ENCODE data around the gene RSL24D1.
"Not testable (repeated sequence)": the region's sequence is repeated elsewhere in the genome, so short reads cannot be mapped to it uniquely, and the experiment has no call there.

The RSL24D1 gene

GRCh38 chr15:55151631-55152030 is 45.1 kb downstream of the RSL24D1 start:
- no peaks in the 10 kb centered on the region for H3K36me3 ChIP-seq (ENCODE audit: control insufficient read depth, insufficient read depth, low read length)
- no peaks in the 10 kb centered on the region for H3K27me3 ChIP-seq (ENCODE audit: control insufficient read depth, insufficient read depth, low read length)
- H3K4me1 ChIP-seq (ENCODE audit: control insufficient read depth, insufficient read depth, low read length): no peaks in the 10 kb centered on the region
- H3K4me3 ChIP-seq (ENCODE audit: low read depth, low read length): no peak overlapping the region
- no peaks in the 10 kb centered on the region for H3K9me3 ChIP-seq (ENCODE audit: control insufficient read depth, insufficient read depth, low read length)
- no peak overlapping the region for H3K9ac ChIP-seq (ENCODE audit: low read depth, low read length)

- H3K4me3 ChIP-seq (ENCODE audit: low read depth, low read length); H3K9ac ChIP-seq (ENCODE audit: low read depth, low read length); H3K9me3 ChIP-seq (ENCODE audit: control insufficient read depth, insufficient read depth, low read length); H3K4me1 ChIP-seq (ENCODE audit: control insufficient read depth, insufficient read depth, low read length); H3K36me3 ChIP-seq (ENCODE audit: control insufficient read depth, insufficient read depth, low read length); H3K27me3 ChIP-seq (ENCODE audit: control insufficient read depth, insufficient read depth, low read length): not testable (repeated sequence)
Observed at GRCh38 chr15:55143132-55143531, 53.6 kb downstream of the RSL24D1 start.

GRCh38 chr15:55133972-55134371 is 62.8 kb downstream of the RSL24D1 start:
- H3K4me3 ChIP-seq (ENCODE audit: low read depth, low read length): no peak overlapping the region
- no peaks in the 10 kb centered on the region for H3K36me3 ChIP-seq (ENCODE audit: control insufficient read depth, insufficient read depth, low read length)
- H3K9ac ChIP-seq (ENCODE audit: low read depth, low read length): no peak overlapping the region
- H3K9me3 ChIP-seq (ENCODE audit: control insufficient read depth, insufficient read depth, low read length): no peaks in the 10 kb centered on the region
- H3K27me3 ChIP-seq (ENCODE audit: control insufficient read depth, insufficient read depth, low read length): no peaks in the 10 kb centered on the region
- no peaks in the 10 kb centered on the region for H3K4me1 ChIP-seq (ENCODE audit: control insufficient read depth, insufficient read depth, low read length)

GRCh38 chr15:55132672-55133071 is 64.1 kb downstream of the RSL24D1 start:
- no peak overlapping the region for H3K4me3 ChIP-seq (ENCODE audit: low read depth, low read length)
- H3K27me3 ChIP-seq (ENCODE audit: control insufficient read depth, insufficient read depth, low read length): no peaks in the 10 kb centered on the region
- no peak overlapping the region for H3K9ac ChIP-seq (ENCODE audit: low read depth, low read length)
- no peaks in the 10 kb centered on the region for H3K36me3 ChIP-seq (ENCODE audit: control insufficient read depth, insufficient read depth, low read length)
- H3K4me1 ChIP-seq (ENCODE audit: control insufficient read depth, insufficient read depth, low read length): no peaks in the 10 kb centered on the region
- H3K9me3 ChIP-seq (ENCODE audit: control insufficient read depth, insufficient read depth, low read length): no peaks in the 10 kb centered on the region

All from iPS-15b (cell line).